CD14-positive monocyte (primary cell): ENCODE measurements around the gene GRK5. TPM values are rescaled to one million over a fixed set of nuclear protein-coding genes. Genes with fewer than 3 reads are reported as not detected.

Experiments used
- DNase-seq, 3 donors: peaks; one replicate each; pipeline ENCODE4 v3.0.0-alpha.2; 2011 to 2022
- H2AFZ ChIP-seq: 2 replicates; pipeline ENCODE4 v1.6.0; 2012; ENCODE audit warnings: mild to moderate bottlenecking, low read depth, low read length, inconsistent platforms; ENCODE audit not compliant: insufficient read depth, poor library complexity, severe bottlenecking
- H3K27ac ChIP-seq, 2 donors: 1 replicate in 1 of 2; 2 replicates in 1 of 2; pipeline ENCODE4 v1.5.1; 2012 to 2013; ENCODE audit warnings: low read length in 2 of 2, control low read depth in 1 of 2, inconsistent platforms in 1 of 2, low read depth in 1 of 2, mild to moderate bottlenecking in 1 of 2
- H3K27me3 ChIP-seq, 2 donors: one replicate each; pipeline versions ENCODE4 v1.6.0 to v1.6.1; 2011 to 2013; ENCODE audit warnings: low read length in 2 of 2; ENCODE audit not compliant: control insufficient read depth in 2 of 2, insufficient read depth in 2 of 2
- H3K36me3 ChIP-seq, 2 donors: replicated peaks in 1 of 2; 1 replicate in 1 of 2; 2 replicates in 1 of 2; pipeline versions ENCODE4 v1.5.1 to v1.6.1; 2012 to 2013; ENCODE audit warnings: low read length in 2 of 2, control low read depth in 1 of 2, inconsistent platforms in 1 of 2, mild to moderate bottlenecking in 1 of 2; ENCODE audit not compliant: insufficient read depth in 2 of 2, control insufficient read depth in 1 of 2
- H3K4me1 ChIP-seq, 2 donors: 1 replicate in 1 of 2; 2 replicates in 1 of 2; pipeline versions ENCODE4 v1.5.1 to v1.6.1; 2012 to 2013; ENCODE audit warnings: low read length in 2 of 2, control low read depth in 1 of 2, inconsistent platforms in 1 of 2, mild to moderate bottlenecking in 1 of 2, moderate library complexity in 1 of 2; ENCODE audit not compliant: insufficient read depth in 2 of 2, control insufficient read depth in 1 of 2
- H3K4me2 ChIP-seq: replicated peaks from 2 replicates; pipeline ENCODE3; 2012; ENCODE audit warnings: low read length, moderate library complexity, mild to moderate bottlenecking; ENCODE audit not compliant: poor library complexity, severe bottlenecking; ENCODE audit errors: extremely low read depth
- H3K4me3 ChIP-seq, 3 experiments: fragments of 200-600 bp in 1 of 3; sonication (generic) in 1 of 3; replicated peaks in 1 of 3; 1 replicate in 2 of 3; 2 replicates in 1 of 3; pipeline ENCODE4 v1.5.1; 2011 to 2013; ENCODE audit warnings: low read length in 3 of 3, mild to moderate bottlenecking in 3 of 3, control low read depth in 2 of 3, low read depth in 2 of 3, inconsistent platforms in 1 of 3, moderate library complexity in 1 of 3
- H3K79me2 ChIP-seq: 2 replicates; pipeline ENCODE4 v1.6.0; 2012; ENCODE audit warnings: mild to moderate bottlenecking, control low read depth, inconsistent platforms, low read length, moderate library complexity; ENCODE audit not compliant: insufficient read depth
- H3K9ac ChIP-seq: 2 replicates; pipeline ENCODE4 v1.6.0; 2017; ENCODE audit warnings: low read length, mild to moderate bottlenecking; ENCODE audit not compliant: insufficient read depth, poor library complexity, severe bottlenecking
- H3K9me3 ChIP-seq, 2 donors: replicated peaks in 1 of 2; 1 replicate in 1 of 2; 2 replicates in 1 of 2; pipeline versions ENCODE4 v1.5.1 to v1.6.1; 2012 to 2013; ENCODE audit warnings: low read length in 2 of 2, control low read depth in 1 of 2; ENCODE audit not compliant: control insufficient read depth in 1 of 2, insufficient read depth in 1 of 2
- H4K20me1 ChIP-seq: 2 replicates; pipeline ENCODE4 v1.6.0; 2012; ENCODE audit warnings: mild to moderate bottlenecking, low read length, control low read depth, moderate library complexity; ENCODE audit not compliant: insufficient read depth
- H3K27ac Mint-ChIP-seq, 7 donors: one replicate each; pipeline ENCODE4 v1.8.0; 2020; ENCODE audit warnings: mild to moderate bottlenecking in 7 of 7, mixed read lengths in 7 of 7, moderate library complexity in 6 of 7, inconsistent platforms in 2 of 7
- H3K27me3 Mint-ChIP-seq, 3 donors: one replicate each; pipeline ENCODE4 v1.8.0; 2021 to 2022; ENCODE audit warnings: low read depth in 3 of 3, mild to moderate bottlenecking in 3 of 3, mixed read lengths in 3 of 3, moderate library complexity in 3 of 3, inconsistent platforms in 1 of 3
- H3K36me3 Mint-ChIP-seq, 2 donors: one replicate each; pipeline ENCODE4 v1.8.0; 2020; ENCODE audit warnings: mixed read lengths in 2 of 2, inconsistent platforms in 1 of 2, mild to moderate bottlenecking in 1 of 2
- H3K4me1 Mint-ChIP-seq: one replicate; pipeline ENCODE4 v1.8.0; 2020; ENCODE audit warnings: mild to moderate bottlenecking, mixed read lengths
- H3K4me3 Mint-ChIP-seq, 2 donors: one replicate each; pipeline ENCODE4 v1.8.0; 2020; ENCODE audit warnings: mild to moderate bottlenecking in 2 of 2, mixed read lengths in 2 of 2, moderate library complexity in 1 of 2
- H3K9me3 Mint-ChIP-seq, 7 donors: one replicate each; pipeline ENCODE4 v1.8.0; 2020 to 2022; ENCODE audit warnings: mixed read lengths in 7 of 7, mild to moderate bottlenecking in 6 of 7, moderate library complexity in 6 of 7, inconsistent platforms in 2 of 7
- CTCF ChIP-seq: fragments of 200-600 bp; IDR thresholded peaks from one replicate; pipeline ENCODE4 v1.8.0; 2022; ENCODE audit warnings: antibody characterized with exemption, mild to moderate bottlenecking
- WGBS: methylation state at CpG from one replicate; pipeline ENCODE4 v1.1.5; 2013; ENCODE audit warnings: missing lambda C conversion rate; ENCODE audit not compliant: insufficient coverage; 5-methylcytosine and 5-hydroxymethylcytosine counted together
- intact Hi-C, 2 donors: fragments of 100-400 bp; cut with micrococcal nuclease; formaldehyde crosslinking; loops; one replicate each; pipeline versions ENCODE4 v1.15.0 to v1.15.1; 2023
- polyA plus RNA-seq, 3 donors: library from polyadenylated mRNA; depleted of rRNA in 1 of 3; unstranded in 2 of 3; stranded (reverse) in 1 of 3; fragments of 300-500 nt in 2 of 3; fragments of >200 nt in 1 of 3; fragmentation: Illumina TruSeq in 2 of 3; gene quantifications; 1 replicate in 2 of 3; 2 replicates in 1 of 3; pipeline ENCODE4 v1.2.3, GENCODE V29; 2012 to 2021

The GRK5 gene
- polyA plus RNA-seq, 3 donors: 1.2 to 6.5 (median 2.8) TPM

- DNase-seq: peak in 2 of 3 donors; percentile 24 to 25
- 3% methylated on average over 10 of the region's 21 CpGs for WGBS
Measured at GRCh38 chr10:119177708-119178371, 29.5 kb upstream of the GRK5 start.

More at GRCh38 chr10:119177708-119178371, 29.5 kb upstream of the GRK5 start:
- Mint-ChIP-seq H3K27ac (peak overlapping the region; percentile 76 to 98 (median 96)), H3K4me3 (peak overlapping the region; percentile 87 to 95), H3K36me3 (peaks cover 20 to 30% of the 10 kb centered on the region in 2 donors), H3K9me3 (peaks cover 0 to 2% (median under 1%) of the 10 kb centered on the region in 7 donors), H3K27me3 (no peaks in the 10 kb centered on the region), H3K4me1 (peaks cover 33% of the 10 kb centered on the region)
- intact Hi-C loops: loop anchor here in 1 of 2 donors (5.0 kb wide), 1 partner anchor 96 kb away; the partner anchor contains the start of gene EIF3A
- H3K4me2 ChIP-seq: peak overlapping the region; percentile 90
- H3K4me3 ChIP-seq: peak overlapping the region; percentile 81 to 88 (median 87)
- no peaks in the 10 kb centered on the region for H3K9me3 ChIP-seq
- H3K27ac ChIP-seq: peak overlapping the region; percentile 74 to 87
- H3K9ac ChIP-seq: peak overlapping the region; percentile 85
- no peaks in the 10 kb centered on the region for H3K27me3 ChIP-seq
- peak overlapping the region; percentile 86 for H2AFZ ChIP-seq
- H3K4me1 ChIP-seq: peaks cover 30 to 32% of the 10 kb centered on the region in 2 donors
- H4K20me1 ChIP-seq: peaks cover 28% of the 10 kb centered on the region
- H3K36me3 ChIP-seq: peaks cover 17 to 38% of the 10 kb centered on the region in 2 donors
- TF ChIP-seq CTCF: no peak
- H3K79me2 ChIP-seq: peaks cover 51% of the 10 kb centered on the region
